H9 (cell line): ENCODE data around the gene TNRC18. TPM values are rescaled to one million over a fixed set of nuclear protein-coding genes. Genes with fewer than 3 reads are reported as not detected.

ENCODE experiments used
- DNase-seq: peaks from one replicate; pipeline ENCODE4 v3.0.0-alpha.2; 2017
- H2AFZ ChIP-seq: one replicate; pipeline ENCODE4 v1.6.1; 2013; ENCODE audit warnings: mild to moderate bottlenecking, low read length, control low read depth, moderate library complexity
- H2AK5ac ChIP-seq: 2 replicates; pipeline ENCODE4 v1.6.1; 2013; ENCODE audit warnings: low read length, control low read depth, mixed read lengths; ENCODE audit not compliant: insufficient read length
- H2BK120ac ChIP-seq: one replicate; pipeline ENCODE4 v1.6.1; 2013; ENCODE audit warnings: low read depth, mild to moderate bottlenecking, low read length, control low read depth, inconsistent platforms; ENCODE audit not compliant: poor library complexity, severe bottlenecking
- H2BK12ac ChIP-seq: 2 replicates; pipeline ENCODE4 v1.6.1; 2013; ENCODE audit warnings: low read length, control low read depth, mixed read lengths, low read depth; ENCODE audit not compliant: insufficient read length
- H2BK15ac ChIP-seq: 2 replicates; pipeline ENCODE4 v1.6.1; 2013; ENCODE audit warnings: low read depth, low read length, control low read depth
- H2BK20ac ChIP-seq: one replicate; pipeline ENCODE4 v1.6.1; 2013; ENCODE audit warnings: low read depth, mild to moderate bottlenecking, low read length, control low read depth, inconsistent platforms; ENCODE audit not compliant: poor library complexity, severe bottlenecking
- H2BK5ac ChIP-seq: 2 replicates; pipeline ENCODE4 v1.6.1; 2013; ENCODE audit warnings: low read length, control low read depth, mixed read lengths; ENCODE audit not compliant: insufficient read length
- H3K14ac ChIP-seq: 2 replicates; pipeline ENCODE4 v1.6.1; 2013; ENCODE audit warnings: low read length, control low read depth; ENCODE audit not compliant: insufficient read depth
- H3K18ac ChIP-seq: 2 replicates; pipeline ENCODE4 v1.6.1; 2013; ENCODE audit warnings: low read depth, mild to moderate bottlenecking, mixed read lengths, low read length, control low read depth; ENCODE audit not compliant: insufficient read length
- H3K23ac ChIP-seq: 2 replicates; pipeline ENCODE4 v1.6.1; 2013; ENCODE audit warnings: low read length, control low read depth, mixed read lengths, low read depth; ENCODE audit not compliant: insufficient read length
- H3K23me2 ChIP-seq: 2 replicates; pipeline ENCODE4 v1.6.1; 2013; ENCODE audit warnings: low read depth, mild to moderate bottlenecking, mixed read lengths, low read length, control low read depth; ENCODE audit not compliant: insufficient read length, poor library complexity, severe bottlenecking
- H3K27ac ChIP-seq: 2 replicates; pipeline ENCODE4 v1.5.1; 2013; ENCODE audit warnings: low read length, control low read depth, mixed read lengths, low read depth; ENCODE audit not compliant: insufficient read length
- H3K27me3 ChIP-seq: 2 replicates; pipeline ENCODE4 v1.6.1; 2013; ENCODE audit warnings: low read length, control low read depth, inconsistent platforms; ENCODE audit not compliant: insufficient read depth
- H3K4ac ChIP-seq: 2 replicates; pipeline ENCODE4 v1.6.1; 2013; ENCODE audit warnings: low read depth, mild to moderate bottlenecking, control low read depth, inconsistent platforms, low read length, moderate library complexity
- H3K4me1 ChIP-seq: 2 replicates; pipeline ENCODE4 v1.6.1; 2013; ENCODE audit warnings: low read length, control low read depth, inconsistent platforms; ENCODE audit not compliant: insufficient read depth
- H3K4me2 ChIP-seq: 2 replicates; pipeline ENCODE4 v1.6.1; 2013; ENCODE audit warnings: low read length, control low read depth, mixed read lengths; ENCODE audit not compliant: insufficient read length, insufficient read depth
- H3K56ac ChIP-seq: 2 replicates; pipeline ENCODE4 v1.6.1; 2013; ENCODE audit warnings: low read depth, mild to moderate bottlenecking, mixed read lengths, low read length, control low read depth; ENCODE audit not compliant: insufficient read length
- H3K79me1 ChIP-seq: 2 replicates; pipeline ENCODE4 v1.6.1; 2013; ENCODE audit warnings: low read depth, mild to moderate bottlenecking, moderate library complexity, low read length, control low read depth, inconsistent platforms; ENCODE audit not compliant: insufficient read depth, poor library complexity, severe bottlenecking
- H3K79me2 ChIP-seq: 2 replicates; pipeline ENCODE4 v1.6.1; 2013; ENCODE audit warnings: low read length, control low read depth, inconsistent platforms; ENCODE audit not compliant: insufficient read depth
- H3K9ac ChIP-seq: 2 replicates; pipeline ENCODE4 v1.6.1; 2013; ENCODE audit warnings: low read length, control low read depth, mixed read lengths; ENCODE audit not compliant: insufficient read length; ENCODE audit errors: extremely low read depth
- H3K9me3 ChIP-seq: one replicate; pipeline ENCODE4 v1.6.1; 2013; ENCODE audit warnings: low read depth, low read length, inconsistent platforms; ENCODE audit not compliant: control insufficient read depth
- H3T11ph ChIP-seq: one replicate; pipeline ENCODE4 v1.6.1; 2013; ENCODE audit warnings: mild to moderate bottlenecking, low read length, control low read depth, inconsistent platforms
- H4K20me1 ChIP-seq: one replicate; pipeline ENCODE4 v1.6.1; 2013; ENCODE audit not compliant: control insufficient read depth, insufficient read length, insufficient read depth
- H4K5ac ChIP-seq: 2 replicates; pipeline ENCODE4 v1.6.1; 2013; ENCODE audit warnings: low read depth, mild to moderate bottlenecking, mixed read lengths, low read length, control low read depth; ENCODE audit not compliant: insufficient read length
- H4K8ac ChIP-seq: replicated peaks from 2 replicates; pipeline ENCODE4 v1.6.1; 2013; ENCODE audit warnings: low read length, control low read depth, mixed read lengths, low read depth; ENCODE audit not compliant: insufficient read length
- H4K91ac ChIP-seq: 2 replicates; pipeline ENCODE4 v1.6.1; 2013; ENCODE audit warnings: low read depth, mild to moderate bottlenecking, moderate library complexity, mixed read lengths, low read length, control low read depth; ENCODE audit not compliant: insufficient read length
- H3K27ac Mint-ChIP-seq, 3 experiments: 2 replicates in 2 of 3; 3 replicates in 1 of 3; pipeline ENCODE4 v1.8.0; 2020 to 2021; ENCODE audit warnings: mixed read lengths in 3 of 3, mild to moderate bottlenecking in 1 of 3, moderate library complexity in 1 of 3
- H3K27me3 Mint-ChIP-seq: 2 replicates; pipeline ENCODE4 v1.8.0; 2021; ENCODE audit warnings: low read depth, mild to moderate bottlenecking, moderate library complexity, mixed read lengths
- H3K36me3 Mint-ChIP-seq, 3 experiments: 2 replicates in 2 of 3; 3 replicates in 1 of 3; pipeline ENCODE4 v1.8.0; 2020 to 2021; ENCODE audit warnings: low read depth in 3 of 3, mixed read lengths in 3 of 3; ENCODE audit not compliant: insufficient read depth in 1 of 3
- H3K4me1 Mint-ChIP-seq, 2 experiments: 2 replicates each; pipeline ENCODE4 v1.8.0; 2020; ENCODE audit warnings: mixed read lengths in 2 of 2
- H3K4me3 Mint-ChIP-seq, 2 experiments: 2 replicates in 1 of 2; 3 replicates in 1 of 2; pipeline ENCODE4 v1.8.0; 2020 to 2021; ENCODE audit warnings: mild to moderate bottlenecking in 2 of 2, mixed read lengths in 2 of 2, moderate library complexity in 1 of 2
- H3K9me3 Mint-ChIP-seq, 2 experiments: 2 replicates in 1 of 2; 3 replicates in 1 of 2; pipeline ENCODE4 v1.8.0; 2020; ENCODE audit warnings: mild to moderate bottlenecking in 2 of 2, mixed read lengths in 2 of 2, moderate library complexity in 1 of 2
- WGBS: extraction: QIAGEN DNeasy Blood & Tissue Kit; methylation state at CpG from one replicate; pipeline ENCODE4 v1.1.7; 2013; ENCODE audit warnings: missing lambda C conversion rate, low lambda C conversion rate, mixed read lengths; ENCODE audit not compliant: insufficient read length; ENCODE audit errors: extremely low coverage; 5-methylcytosine and 5-hydroxymethylcytosine counted together
- total RNA-seq: library from RNA; stranded (reverse); gene quantifications from 2 replicates; pipeline ENCODE4 v1.2.1, GENCODE V29; 2021
- TF ChIP-seq, protein P1 (sequence below): fragments of 200-600 bp; sonication (generic); conservative IDR thresholded peaks from 3 replicates; pipeline ENCODE4 v1.8.0; 2021; ENCODE audit warnings: antibody characterized with exemption, mild to moderate bottlenecking

The TNRC18 gene
- total RNA-seq, 1 experiment from 2014 or later: 21.2 TPM

DNA sequence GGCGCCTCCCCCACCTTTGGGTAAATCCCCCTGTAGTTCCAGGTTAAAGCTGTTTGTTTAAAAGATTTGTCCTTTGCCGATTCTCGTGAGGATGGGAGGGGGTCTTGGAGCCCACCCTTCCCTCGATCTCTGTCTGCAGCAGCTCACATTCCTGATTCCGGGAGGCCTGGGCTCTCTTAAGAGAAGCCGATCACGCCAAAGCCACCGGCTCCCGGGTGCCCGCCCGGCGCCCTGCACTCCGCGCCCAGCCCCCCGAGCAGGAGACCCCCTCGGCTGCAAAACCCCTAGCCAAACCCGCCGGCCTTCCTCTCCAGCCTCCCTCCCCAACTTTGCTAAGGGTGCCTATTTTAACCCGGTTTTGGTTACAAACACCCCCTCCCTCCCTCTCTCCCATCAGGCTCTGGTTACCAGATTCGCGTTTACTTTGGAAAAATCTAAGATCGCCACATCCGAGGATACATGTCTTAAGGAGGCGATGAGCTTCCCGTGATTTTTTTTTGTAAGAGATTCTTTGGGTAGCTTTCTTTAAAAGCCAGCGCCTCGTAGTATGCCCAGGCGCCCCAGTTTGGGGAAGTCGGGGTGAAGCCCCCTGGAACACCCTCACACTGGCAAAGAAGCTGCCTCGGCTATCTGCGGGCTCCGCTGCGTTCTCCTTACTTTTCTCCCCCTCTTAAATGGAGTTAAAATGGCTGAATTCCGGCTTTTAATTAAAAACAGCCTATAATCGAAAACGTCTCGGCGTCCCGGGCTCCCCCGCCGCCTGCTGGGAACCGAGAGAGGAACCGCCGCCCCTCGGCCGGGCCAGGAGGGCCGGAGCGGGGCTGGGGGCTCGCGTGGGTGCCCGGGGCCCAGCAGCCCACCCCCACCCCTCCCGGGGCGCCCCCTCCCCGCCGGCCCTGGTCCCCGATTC, 983 bp downstream of the TNRC18 start:
- no peak overlapping the region for H2BK15ac ChIP-seq
- peaks cover 23 to 46% of the 10 kb centered on the region in 2 experiments for H3K4me1 Mint-ChIP-seq
- H3K4me3 Mint-ChIP-seq: peak overlapping the region; percentile 67 to 78
- H4K5ac ChIP-seq: no peak overlapping the region
- H3K27ac Mint-ChIP-seq: no peak overlapping the region
- H3K23me2 ChIP-seq: peaks cover 39% of the 10 kb centered on the region
- WGBS: no CpG with 5 or more reads among the region's 56 CpGs
- no peak overlapping the region for H4K91ac ChIP-seq
- no peak overlapping the region for H3K4ac ChIP-seq
- H3K27me3 ChIP-seq: peaks cover 57% of the 10 kb centered on the region
- TF ChIP-seq, protein P1, sequence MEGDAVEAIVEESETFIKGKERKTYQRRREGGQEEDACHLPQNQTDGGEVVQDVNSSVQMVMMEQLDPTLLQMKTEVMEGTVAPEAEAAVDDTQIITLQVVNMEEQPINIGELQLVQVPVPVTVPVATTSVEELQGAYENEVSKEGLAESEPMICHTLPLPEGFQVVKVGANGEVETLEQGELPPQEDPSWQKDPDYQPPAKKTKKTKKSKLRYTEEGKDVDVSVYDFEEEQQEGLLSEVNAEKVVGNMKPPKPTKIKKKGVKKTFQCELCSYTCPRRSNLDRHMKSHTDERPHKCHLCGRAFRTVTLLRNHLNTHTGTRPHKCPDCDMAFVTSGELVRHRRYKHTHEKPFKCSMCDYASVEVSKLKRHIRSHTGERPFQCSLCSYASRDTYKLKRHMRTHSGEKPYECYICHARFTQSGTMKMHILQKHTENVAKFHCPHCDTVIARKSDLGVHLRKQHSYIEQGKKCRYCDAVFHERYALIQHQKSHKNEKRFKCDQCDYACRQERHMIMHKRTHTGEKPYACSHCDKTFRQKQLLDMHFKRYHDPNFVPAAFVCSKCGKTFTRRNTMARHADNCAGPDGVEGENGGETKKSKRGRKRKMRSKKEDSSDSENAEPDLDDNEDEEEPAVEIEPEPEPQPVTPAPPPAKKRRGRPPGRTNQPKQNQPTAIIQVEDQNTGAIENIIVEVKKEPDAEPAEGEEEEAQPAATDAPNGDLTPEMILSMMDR: no peak
- no peak overlapping the region for H3K9ac ChIP-seq
- H3K14ac ChIP-seq: no peak overlapping the region
- no peak for DNase-seq
- no peak overlapping the region for H3K27ac ChIP-seq
- H2BK12ac ChIP-seq: no peak overlapping the region
- no peak overlapping the region for H4K8ac ChIP-seq
- H2AFZ ChIP-seq: no peak overlapping the region
- no peaks in the 10 kb centered on the region for H3K4me1 ChIP-seq
- H2AK5ac ChIP-seq: no peak overlapping the region
- no peak overlapping the region for H3T11ph ChIP-seq
- H3K23ac ChIP-seq: no peak overlapping the region
- no peak overlapping the region for H2BK20ac ChIP-seq
- no peaks in the 10 kb centered on the region; a peak in 1 of 5 replicates for H3K9me3 Mint-ChIP-seq
- no peak overlapping the region for H2BK120ac ChIP-seq
- H3K18ac ChIP-seq: no peak overlapping the region
- H3K27me3 Mint-ChIP-seq: peaks cover 65% of the 10 kb centered on the region
- no peaks in the 10 kb centered on the region for H3K79me2 ChIP-seq
- no peaks in the 10 kb centered on the region for H3K9me3 ChIP-seq
- no peaks in the 10 kb centered on the region for H4K20me1 ChIP-seq
- H3K4me2 ChIP-seq: peak overlapping the region; percentile 41
- no peaks in the 10 kb centered on the region for H3K79me1 ChIP-seq
- no peak overlapping the region for H2BK5ac ChIP-seq
- H3K56ac ChIP-seq: no peak overlapping the region
- H3K36me3 Mint-ChIP-seq: no peaks in the 10 kb centered on the region
